ENCODE data around the gene TOP1. TPM values are rescaled to one million over a fixed set of nuclear protein-coding genes. Genes with fewer than 3 reads are reported as not detected.

TOP1 gene
- total RNA-seq, 2 donors from 2014 or later, result 19.7 to 21.2 TPM

- Histone ChIP-seq H3K27me3 (no peaks in the 10 kb centered on the region), H3K36me3 (no peaks in the 10 kb centered on the region), H3K9me3 (no peaks in the 10 kb centered on the region), H3K27ac (no peak overlapping the region), H3K4me3 (no peak overlapping the region), H3K4me1 (peaks cover 0 to 18% of the 10 kb centered on the region in 2 donors)
- DNase-seq (ENCODE audit: low spot score), result no peak
- TF ChIP-seq CTCF (IDR thresholded peaks at IDR 0.05), result no peak
Measured at GRCh38 chr20:41011551-41012067, 17.0 kb upstream of the TOP1 start.

- no peak overlapping the region for H3K4me3 ChIP-seq
- H3K36me3 ChIP-seq, result no peaks in the 10 kb centered on the region
- peaks cover 0 to 10% of the 10 kb centered on the region in 2 donors for H3K4me1 ChIP-seq
- H3K9me3 ChIP-seq, result no peaks in the 10 kb centered on the region
- no peak overlapping the region for H3K27ac ChIP-seq
- H3K27me3 ChIP-seq, result no peaks in the 10 kb centered on the region
- no peak for TF ChIP-seq CTCF (IDR thresholded peaks at IDR 0.05)
- no peak for DNase-seq (ENCODE audit: low spot score)
Measured at GRCh38 chr20:41014561-41015088, 14.0 kb upstream of the TOP1 start.

GRCh38 chr20:41017448-41018042 lies 11.1 kb upstream of the TOP1 start:
- Histone ChIP-seq H3K27ac (no peak overlapping the region), H3K4me3 (no peak overlapping the region), H3K27me3 (no peaks in the 10 kb centered on the region), H3K4me1 (peaks cover 0 to 8% of the 10 kb centered on the region in 2 donors), H3K36me3 (no peaks in the 10 kb centered on the region), H3K9me3 (no peaks in the 10 kb centered on the region)
- TF ChIP-seq CTCF (IDR thresholded peaks at IDR 0.05), result no peak
- no peak for DNase-seq (ENCODE audit: low spot score)

GRCh38 chr20:41018153-41018552 lies 10.5 kb upstream of the TOP1 start:
- no peak for TF ChIP-seq CTCF (IDR thresholded peaks at IDR 0.05)
- no peaks in the 10 kb centered on the region for H3K9me3 ChIP-seq

GRCh38 chr20:41023549-41023948 lies 5.1 kb upstream of the TOP1 start:
- no peaks in the 10 kb centered on the region for H3K9me3 ChIP-seq
- H3K4me1 ChIP-seq, result peaks cover 0 to 6% of the 10 kb centered on the region in 2 donors
- DNase-seq (ENCODE audit: low spot score), result no peak
- TF ChIP-seq CTCF (IDR thresholded peaks at IDR 0.05), result no peak
- H3K36me3 ChIP-seq, result no peaks in the 10 kb centered on the region
- no peaks in the 10 kb centered on the region for H3K27me3 ChIP-seq
- no peak overlapping the region for H3K27ac ChIP-seq
- H3K4me3 ChIP-seq, result no peak overlapping the region

More at GRCh38 chr20:41018153-41018552, 10.5 kb upstream of the TOP1 start:
- no peak for DNase-seq (ENCODE audit: low spot score)
- Histone ChIP-seq H3K27me3 (no peaks in the 10 kb centered on the region), H3K4me3 (no peak overlapping the region), H3K4me1 (peaks cover 0 to 2% of the 10 kb centered on the region in 2 donors), H3K36me3 (no peaks in the 10 kb centered on the region), H3K27ac (no peak overlapping the region)
